Activated gamma-delta T cell (primary cell): ENCODE data around the gene HSPA9.
"Not testable (repeated sequence)": the region's sequence is repeated elsewhere in the genome, so short reads cannot be mapped to it uniquely, and the experiment has no call there.

Experiments
- DNase-seq: peaks from one replicate; lab custom pipeline; 2025; lab: John Stamatoyannopoulos, UW

The HSPA9 gene

GRCh38 chr5:138533973-138534941, 40.9 kb downstream of the HSPA9 start:
- no peak for DNase-seq

- no peak for DNase-seq
Measured at GRCh38 chr5:138529812-138530211, 45.4 kb downstream of the HSPA9 start.

GRCh38 chr5:138528744-138529469, 46.3 kb downstream of the HSPA9 start:
- DNase-seq = no peak

GRCh38 chr5:138528208-138528607, 47.0 kb downstream of the HSPA9 start:
- DNase-seq = no peak

- no peak for DNase-seq
Measured at GRCh38 chr5:138527170-138527569, 48.0 kb downstream of the HSPA9 start.

- no peak for DNase-seq
Measured at GRCh38 chr5:138523406-138523805, 51.8 kb downstream of the HSPA9 start.

GRCh38 chr5:138520971-138521370, 54.2 kb downstream of the HSPA9 start:
- DNase-seq = no peak

GRCh38 chr5:138517437-138517836, 57.8 kb downstream of the HSPA9 start:
- DNase-seq = no peak

- no peak for DNase-seq
Measured at GRCh38 chr5:138515556-138516245, 59.5 kb downstream of the HSPA9 start.

- no peak for DNase-seq
Measured at GRCh38 chr5:138514021-138514420, 61.2 kb downstream of the HSPA9 start.

- no peak for DNase-seq
Measured at GRCh38 chr5:138508958-138509357, 66.2 kb downstream of the HSPA9 start.

- DNase-seq = not testable (repeated sequence)
Measured at GRCh38 chr5:138507485-138507884, 67.7 kb downstream of the HSPA9 start.

GRCh38 chr5:138506370-138507306, 68.6 kb downstream of the HSPA9 start:
- DNase-seq = no peak

GRCh38 chr5:138504799-138505198, 70.4 kb downstream of the HSPA9 start:
- no peak for DNase-seq
